OCI-LY3 (cell line): ENCODE data around the gene ZNF816.
"Not testable (repeated sequence)": the region's sequence is repeated elsewhere in the genome, so short reads cannot be mapped to it uniquely, and the experiment has no call there.

Source experiments
- H2AFZ ChIP-seq: fragments of 200-600, 300-600 bp; shearing (Covaris generic); 2 replicates; pipeline ENCODE4 v1.6.0; 2014; ENCODE audit warnings: antibody characterized with exemption, low read depth, low read length
- H3K27ac ChIP-seq: fragments of 200-600, 300-600 bp; sonication (generic); 2 replicates; pipeline ENCODE4 v1.5.1; 2014; ENCODE audit warnings: mild to moderate bottlenecking, low read length, moderate library complexity, mixed read lengths
- H3K27me3 ChIP-seq: fragments of 200-600, 300-600 bp; sonication (generic); 2 replicates; pipeline ENCODE4 v1.6.1; 2014; ENCODE audit warnings: low read depth, low read length, mixed read lengths
- H3K36me3 ChIP-seq: fragments of 200-600, 300-600 bp; sonication (generic); replicated peaks from 2 replicates; pipeline ENCODE3; 2014; ENCODE audit warnings: low read depth, low read length, mixed read lengths
- H3K4me1 ChIP-seq: fragments of 300-600, 200-600 bp; sonication (generic); 2 replicates; pipeline ENCODE4 v1.6.1; 2014; ENCODE audit warnings: low read length, mixed read lengths
- H3K4me2 ChIP-seq: fragments of 200-600, 300-600 bp; sonication (generic); 2 replicates; pipeline ENCODE4 v1.6.1; 2014; ENCODE audit warnings: low read length, mixed read lengths
- H3K4me3 ChIP-seq: fragments of 300-600, 200-600 bp; sonication (generic); 2 replicates; pipeline ENCODE4 v1.5.1; 2014; ENCODE audit warnings: antibody characterized with exemption, mild to moderate bottlenecking, low read length, moderate library complexity
- H3K79me2 ChIP-seq: fragments of 300-600, 200-600 bp; shearing (Covaris generic); 2 replicates; pipeline ENCODE4 v1.6.1; 2014; ENCODE audit warnings: mild to moderate bottlenecking, low read length, mixed read lengths
- H3K9ac ChIP-seq: fragments of 300-600, 200-600 bp; shearing (Covaris generic); 2 replicates; pipeline ENCODE4 v1.6.0; 2014; ENCODE audit warnings: mild to moderate bottlenecking, low read length, moderate library complexity
- H3K9me3 ChIP-seq: fragments of 200-600, 300-600 bp; shearing (Covaris generic); 2 replicates; pipeline ENCODE4 v1.6.1; 2014; ENCODE audit warnings: low read length, mixed read lengths; ENCODE audit not compliant: insufficient read depth
- H4K20me1 ChIP-seq: fragments of 200-600, 300-600 bp; sonication (generic); 2 replicates; pipeline ENCODE4 v1.6.1; 2016; ENCODE audit warnings: low read length, mixed read lengths; ENCODE audit not compliant: insufficient read depth
- CTCF ChIP-seq: fragments of 200-600, 300-600 bp; sonication (generic); IDR thresholded peaks from 2 replicates; pipeline ENCODE4 v1.5.1; 2014; ENCODE audit warnings: antibody characterized with exemption, low read length, low read depth
- EZH2phosphoT487 ChIP-seq: fragments of 200-600 bp; shearing (Covaris generic); IDR thresholded peaks from 2 replicates; pipeline ENCODE4 v1.6.1; 2018; ENCODE audit warnings: antibody characterized with exemption, mixed run types, low read depth

Gene ZNF816

DNA sequence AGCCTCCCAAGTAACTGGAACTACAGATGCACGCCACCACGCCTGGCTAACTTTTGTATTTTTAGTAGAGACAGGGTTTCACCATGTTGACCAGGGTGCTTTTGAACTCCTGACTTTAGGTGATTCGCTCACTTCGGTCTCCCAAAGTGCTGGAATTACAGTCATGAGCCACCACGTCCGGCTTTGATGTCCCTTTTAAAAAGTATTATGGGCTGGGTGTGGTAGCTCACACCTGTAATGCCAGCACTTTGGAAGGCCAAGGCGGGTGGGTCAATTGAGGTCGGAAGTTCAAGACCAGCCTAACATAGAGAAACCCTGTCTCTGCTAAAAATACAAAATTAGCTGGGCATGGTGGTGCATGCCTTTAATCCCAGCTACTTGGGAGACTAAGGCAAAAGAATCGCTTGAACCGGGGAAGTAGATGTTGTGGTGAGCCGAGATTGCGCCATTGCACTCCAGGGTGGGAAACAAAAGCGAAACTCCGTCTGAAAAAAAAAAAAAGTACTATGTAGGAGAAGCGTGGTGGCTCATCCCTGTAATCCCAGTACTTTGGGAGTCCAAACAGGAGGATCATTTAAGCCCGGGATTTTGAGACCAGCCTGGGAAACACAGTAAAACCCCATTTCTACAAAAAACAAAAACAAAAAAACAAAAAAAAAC is 28.2 kb upstream of the ZNF816 start:
- Histone ChIP-seq H4K20me1 (no peaks in the 10 kb centered on the region), H2AFZ (no peak overlapping the region), H3K4me2 (no peak overlapping the region), H3K27me3 (no peaks in the 10 kb centered on the region), H3K36me3 (no peaks in the 10 kb centered on the region), H3K27ac (no peak overlapping the region), H3K9me3 (no peaks in the 10 kb centered on the region), H3K79me2 (no peaks in the 10 kb centered on the region), H3K4me3 (no peak overlapping the region), H3K4me1 (no peaks in the 10 kb centered on the region), H3K9ac (no peak overlapping the region)
- TF ChIP-seq EZH2phosphoT487 (no peak), CTCF (no peak)

GRCh38 chr19:52988506-52988905 is 25.8 kb upstream of the ZNF816 start:
- no peak overlapping the region for H3K4me2 ChIP-seq
- TF ChIP-seq EZH2phosphoT487 (no peak), CTCF (no peak)
- H3K4me3 ChIP-seq = no peak overlapping the region
- H3K9ac ChIP-seq = no peak overlapping the region
- H3K9me3 ChIP-seq = no peaks in the 10 kb centered on the region; the same call in 1 of the 2 replicates
- H3K36me3 ChIP-seq = peaks cover 7% of the 10 kb centered on the region
- H3K79me2 ChIP-seq = no peaks in the 10 kb centered on the region
- no peaks in the 10 kb centered on the region for H3K4me1 ChIP-seq
- no peaks in the 10 kb centered on the region for H4K20me1 ChIP-seq
- H3K27me3 ChIP-seq = no peaks in the 10 kb centered on the region
- H2AFZ ChIP-seq = no peak overlapping the region
- H3K27ac ChIP-seq = no peak overlapping the region

DNA sequence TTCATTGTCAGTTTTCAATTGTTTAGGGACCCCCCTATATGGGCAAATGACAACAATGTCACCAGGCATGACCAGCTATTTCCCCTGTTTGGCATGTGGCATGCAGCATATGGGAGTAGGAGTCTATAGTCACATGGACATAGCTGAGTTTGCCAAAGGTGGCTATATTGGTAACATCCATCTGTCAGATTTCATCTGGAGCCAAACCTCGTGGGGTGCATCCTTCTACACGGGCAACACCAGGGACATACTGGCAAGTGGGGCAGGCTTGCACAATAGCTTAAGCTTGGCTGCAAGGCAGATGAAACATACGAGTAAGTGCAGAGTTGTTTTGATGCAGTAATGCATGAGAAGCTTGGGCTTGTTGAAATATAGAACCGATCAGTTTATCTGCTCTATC is 24.5 kb upstream of the ZNF816 start:
- H3K4me2 ChIP-seq = no peak overlapping the region
- peaks cover 7% of the 10 kb centered on the region for H3K36me3 ChIP-seq
- no peaks in the 10 kb centered on the region for H3K4me1 ChIP-seq
- H3K4me3 ChIP-seq = no peak overlapping the region
- H3K9ac ChIP-seq = no peak overlapping the region
- no peaks in the 10 kb centered on the region for H3K27me3 ChIP-seq
- H3K9me3 ChIP-seq = no peaks in the 10 kb centered on the region; the same call in 1 of the 2 replicates
- no peaks in the 10 kb centered on the region for H4K20me1 ChIP-seq
- TF ChIP-seq CTCF (no peak), EZH2phosphoT487 (no peak)
- no peak overlapping the region for H3K27ac ChIP-seq
- no peak overlapping the region for H2AFZ ChIP-seq
- no peaks in the 10 kb centered on the region for H3K79me2 ChIP-seq

DNA sequence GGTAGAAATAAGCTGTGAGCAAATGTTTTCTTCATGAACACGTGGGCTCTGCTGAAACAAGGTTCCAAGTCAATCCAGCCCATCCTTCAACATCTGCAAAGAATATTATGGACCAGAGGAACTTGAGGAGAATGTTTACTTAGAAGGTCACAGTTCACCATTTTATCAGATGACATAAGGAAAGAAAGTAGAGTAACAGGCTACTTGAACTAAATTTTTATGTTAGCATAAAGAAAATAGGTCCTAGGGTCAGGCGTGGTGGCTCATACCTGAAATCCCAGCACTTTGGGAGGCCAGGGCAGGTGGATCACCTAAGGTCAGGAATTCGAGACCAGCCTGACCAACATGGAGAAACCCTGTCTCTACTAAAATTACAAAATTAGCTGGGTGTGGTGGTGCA is 20.5 kb upstream of the ZNF816 start:
- not testable (repeated sequence) for H3K79me2 ChIP-seq, H3K4me3 ChIP-seq, H3K36me3 ChIP-seq, H2AFZ ChIP-seq, H3K9me3 ChIP-seq, H3K27ac ChIP-seq, H3K4me2 ChIP-seq, H3K27me3 ChIP-seq, H3K9ac ChIP-seq, H3K4me1 ChIP-seq, H4K20me1 ChIP-seq

DNA sequence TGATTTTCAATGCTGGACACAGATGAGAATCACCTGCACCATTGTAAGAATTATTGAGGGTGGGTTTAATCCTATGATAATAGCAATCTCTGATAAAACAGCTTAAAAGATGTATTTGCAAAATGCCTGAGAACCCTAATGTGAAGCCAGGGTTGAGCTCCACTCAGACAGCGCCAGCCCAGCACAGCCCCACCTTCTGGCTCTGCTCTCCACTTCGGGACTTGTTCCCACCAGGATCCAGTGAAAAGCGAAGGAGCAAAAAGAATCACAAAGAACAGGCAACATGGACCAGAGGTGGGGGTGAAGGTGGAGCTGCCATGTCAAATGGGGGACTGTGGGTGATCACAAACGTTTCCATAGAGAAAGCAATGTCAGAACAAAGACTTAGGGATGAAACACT is 18.6 kb upstream of the ZNF816 start:
- no peaks in the 10 kb centered on the region for H4K20me1 ChIP-seq
- H3K79me2 ChIP-seq = no peaks in the 10 kb centered on the region
- H3K9ac ChIP-seq = no peak overlapping the region
- no peaks in the 10 kb centered on the region for H3K4me1 ChIP-seq
- no peak overlapping the region for H3K27ac ChIP-seq
- peaks cover 7% of the 10 kb centered on the region for H3K36me3 ChIP-seq
- H2AFZ ChIP-seq = no peak overlapping the region
- H3K27me3 ChIP-seq = no peaks in the 10 kb centered on the region
- no peak for TF ChIP-seq CTCF
- no peak for TF ChIP-seq EZH2phosphoT487
- no peak overlapping the region for H3K4me3 ChIP-seq
- H3K9me3 ChIP-seq = no peaks in the 10 kb centered on the region; the same call in 1 of the 2 replicates
- H3K4me2 ChIP-seq = no peak overlapping the region
